HepG2 (cell line): ENCODE data around the gene PPIL6. TPM values are rescaled to one million over a fixed set of nuclear protein-coding genes. Genes with fewer than 3 reads are reported as not detected.

Source experiments
- ERF ChIP-seq: IDR thresholded peaks from 2 replicates; pipeline ENCODE4 v1.6.1; 2018; ENCODE audit warnings: missing biosample characterization, missing genetic modification reagents
- FOXK2 ChIP-seq: fragments of 450-650 bp; IDR thresholded peaks from 2 replicates; pipeline ENCODE4 v1.6.1; 2016
- MEIS1 ChIP-seq: sonication (generic); formaldehyde crosslinking; IDR thresholded peaks from 2 replicates; pipeline ENCODE4 v1.9.0; 2021; ENCODE audit warnings: mild to moderate bottlenecking, missing genetic modification reagents, moderate library complexity, borderline replicate concordance
- NAIF1 ChIP-seq: sonication (generic); formaldehyde crosslinking; IDR thresholded peaks from 2 replicates; pipeline ENCODE4 v1.5.0; 2020; ENCODE audit warnings: mild to moderate bottlenecking, missing genetic modification reagents, borderline replicate concordance
- PAWR ChIP-seq: sonication (generic); formaldehyde crosslinking; IDR thresholded peaks from 2 replicates; pipeline ENCODE4 v1.4.0; 2020; ENCODE audit warnings: missing genetic modification reagents, mild to moderate bottlenecking, borderline replicate concordance
- SMAD3 ChIP-seq: sonication (generic); formaldehyde crosslinking; IDR thresholded peaks from 2 replicates; pipeline ENCODE4 v1.4.0; 2020; ENCODE audit warnings: missing genetic modification reagents
- TBX3 ChIP-seq: fragments of 450-650 bp; IDR thresholded peaks from 2 replicates; pipeline ENCODE4 v1.6.1; 2017; ENCODE audit warnings: antibody characterized with exemption, mild to moderate bottlenecking, inconsistent platforms, borderline replicate concordance
- THAP11 ChIP-seq: IDR thresholded peaks from 2 replicates; pipeline ENCODE4 v1.6.1; 2016; ENCODE audit warnings: missing biosample characterization, missing genetic modification reagents
- TOE1 ChIP-seq: sonication (generic); formaldehyde crosslinking; IDR thresholded peaks from 2 replicates; pipeline ENCODE4 v1.4.0; 2020; ENCODE audit warnings: mild to moderate bottlenecking, missing genetic modification reagents
- U2AF2 ChIP-seq: fragments of 200-400 bp; formaldehyde crosslinking; IDR thresholded peaks from 2 replicates; pipeline ENCODE4 v1.6.1; 2017; ENCODE audit warnings: low read depth, mild to moderate bottlenecking, low read length
- ZSCAN9 ChIP-seq: IDR thresholded peaks from 2 replicates; pipeline ENCODE4 v1.6.1; 2016; ENCODE audit warnings: borderline replicate concordance
- polyA plus RNA-seq, 8 experiments: library from polyadenylated mRNA; depleted of rRNA in 3 of 8; stranded (reverse) in 7 of 8; unstranded in 1 of 8; fragments of >200 nt; fragmentation: Illumina TruSeq in 4 of 8; extraction: Trizol in 4 of 8; gene quantifications; 2 replicates each; pipeline versions ENCODE4 v1.2.1 to v1.2.3, GENCODE V29; 2011 to 2016; ENCODE audit warnings: low read depth in 4 of 8, missing spikeins in 1 of 8, mixed read lengths in 1 of 8; ENCODE audit not compliant: insufficient read depth in 1 of 8
- total RNA-seq, 5 experiments: library from RNA; depleted of rRNA; stranded (reverse); fragments of >200 nt; fragmentation: Illumina TruSeq; extraction: Trizol; gene quantifications; 2 replicates each; pipeline ENCODE4 v1.2.3, GENCODE V29; 2016; ENCODE audit warnings: low read depth in 1 of 5
- TF ChIP-seq, protein P1 (sequence below): sonication (generic); formaldehyde crosslinking; IDR thresholded peaks from 2 replicates; pipeline ENCODE4 v1.8.1; 2023; ENCODE audit warnings: mild to moderate bottlenecking, missing genetic modification reagents, borderline replicate concordance
- TF ChIP-seq, protein P2 (sequence below): sonication (generic); formaldehyde crosslinking; IDR thresholded peaks from 2 replicates; pipeline ENCODE4 v1.5.1; 2020; ENCODE audit warnings: mild to moderate bottlenecking, missing genetic modification reagents, moderate library complexity
- TF ChIP-seq, protein P3 (sequence below): sonication (generic); formaldehyde crosslinking; IDR thresholded peaks from 2 replicates; pipeline ENCODE4 v1.5.1; 2020; ENCODE audit warnings: mild to moderate bottlenecking, missing genetic modification reagents, moderate library complexity
- TF ChIP-seq, protein P4 (sequence below): sonication (generic); formaldehyde crosslinking; IDR thresholded peaks from 2 replicates; pipeline ENCODE4 v1.4.0; 2020; ENCODE audit warnings: missing genetic modification reagents, borderline replicate concordance
- TF ChIP-seq, protein P5 (sequence below): sonication (generic); formaldehyde crosslinking; IDR thresholded peaks from 2 replicates; pipeline ENCODE4 v1.5.0; 2020; ENCODE audit warnings: missing genetic modification reagents

The PPIL6 gene
- total and polyA plus RNA-seq, 2 of the 13 experiments (the other 11 are each of a cell fraction or from before 2014, with no cell fraction given) = 0.22 to 0.46 TPM

DNA sequence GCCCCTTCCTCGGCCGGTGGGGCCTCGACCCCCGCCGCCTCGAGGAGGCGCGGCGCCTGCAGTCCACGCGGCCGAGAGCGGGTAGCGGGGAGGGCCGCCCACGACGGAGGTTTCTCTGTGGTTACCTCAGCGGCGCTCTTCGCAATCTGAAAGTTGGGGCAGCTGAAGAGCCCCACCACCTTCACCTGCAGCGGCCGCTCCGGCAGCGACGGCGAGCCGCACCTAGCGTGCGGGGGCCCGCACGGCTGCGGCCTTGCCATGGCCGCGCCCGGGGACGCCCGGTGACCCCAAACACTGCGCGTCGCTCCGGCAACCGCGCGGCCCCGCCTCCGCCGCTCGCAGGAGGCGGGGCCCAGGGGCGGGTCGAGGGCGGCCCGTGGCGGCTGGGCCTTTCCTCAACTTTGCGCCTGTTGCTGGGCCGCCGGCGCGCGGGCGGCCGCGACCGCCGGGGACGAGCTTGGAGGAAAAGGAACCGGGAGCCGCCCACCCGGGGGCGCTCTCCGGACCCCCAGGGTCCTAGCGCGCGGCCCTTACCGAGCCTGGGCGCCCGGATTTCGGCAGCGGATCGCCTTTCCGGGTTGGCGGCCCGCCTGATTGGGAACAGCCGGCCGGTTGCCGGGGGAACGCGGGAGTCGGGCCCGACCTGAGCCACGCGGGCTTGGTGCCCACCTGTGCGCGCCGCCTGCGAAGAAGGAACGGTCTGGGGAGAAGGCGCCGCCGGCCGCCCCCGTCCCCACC is at the start of gene PPIL6, which contains the start of gene SMPD2 (continued):
- TF ChIP-seq, protein P1, sequence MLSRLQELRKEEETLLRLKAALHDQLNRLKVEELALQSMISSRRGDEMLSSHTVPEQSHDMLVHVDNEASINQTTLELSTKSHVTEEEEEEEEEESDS = no peak
- 0 out of 2 replicates have a peak, but pooled peaks have one; percentile 3 for TF ChIP-seq NAIF1 (CRISPR knock-in tag)
- TF ChIP-seq FOXK2 = no peak
- TF ChIP-seq, protein P2, sequence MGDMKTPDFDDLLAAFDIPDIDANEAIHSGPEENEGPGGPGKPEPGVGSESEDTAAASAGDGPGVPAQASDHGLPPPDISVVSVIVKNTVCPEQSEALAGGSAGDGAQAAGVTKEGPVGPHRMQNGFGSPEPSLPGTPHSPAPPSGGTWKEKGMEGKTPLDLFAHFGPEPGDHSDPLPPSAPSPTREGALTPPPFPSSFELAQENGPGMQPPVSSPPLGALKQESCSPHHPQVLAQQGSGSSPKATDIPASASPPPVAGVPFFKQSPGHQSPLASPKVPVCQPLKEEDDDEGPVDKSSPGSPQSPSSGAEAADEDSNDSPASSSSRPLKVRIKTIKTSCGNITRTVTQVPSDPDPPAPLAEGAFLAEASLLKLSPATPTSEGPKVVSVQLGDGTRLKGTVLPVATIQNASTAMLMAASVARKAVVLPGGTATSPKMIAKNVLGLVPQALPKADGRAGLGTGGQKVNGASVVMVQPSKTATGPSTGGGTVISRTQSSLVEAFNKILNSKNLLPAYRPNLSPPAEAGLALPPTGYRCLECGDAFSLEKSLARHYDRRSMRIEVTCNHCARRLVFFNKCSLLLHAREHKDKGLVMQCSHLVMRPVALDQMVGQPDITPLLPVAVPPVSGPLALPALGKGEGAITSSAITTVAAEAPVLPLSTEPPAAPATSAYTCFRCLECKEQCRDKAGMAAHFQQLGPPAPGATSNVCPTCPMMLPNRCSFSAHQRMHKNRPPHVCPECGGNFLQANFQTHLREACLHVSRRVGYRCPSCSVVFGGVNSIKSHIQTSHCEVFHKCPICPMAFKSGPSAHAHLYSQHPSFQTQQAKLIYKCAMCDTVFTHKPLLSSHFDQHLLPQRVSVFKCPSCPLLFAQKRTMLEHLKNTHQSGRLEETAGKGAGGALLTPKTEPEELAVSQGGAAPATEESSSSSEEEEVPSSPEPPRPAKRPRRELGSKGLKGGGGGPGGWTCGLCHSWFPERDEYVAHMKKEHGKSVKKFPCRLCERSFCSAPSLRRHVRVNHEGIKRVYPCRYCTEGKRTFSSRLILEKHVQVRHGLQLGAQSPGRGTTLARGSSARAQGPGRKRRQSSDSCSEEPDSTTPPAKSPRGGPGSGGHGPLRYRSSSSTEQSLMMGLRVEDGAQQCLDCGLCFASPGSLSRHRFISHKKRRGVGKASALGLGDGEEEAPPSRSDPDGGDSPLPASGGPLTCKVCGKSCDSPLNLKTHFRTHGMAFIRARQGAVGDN (CRISPR knock-in tag) = peak; percentile 93
- no peak; the same call in 1 of the 2 replicates for TF ChIP-seq MEIS1
- TF ChIP-seq, protein P3, sequence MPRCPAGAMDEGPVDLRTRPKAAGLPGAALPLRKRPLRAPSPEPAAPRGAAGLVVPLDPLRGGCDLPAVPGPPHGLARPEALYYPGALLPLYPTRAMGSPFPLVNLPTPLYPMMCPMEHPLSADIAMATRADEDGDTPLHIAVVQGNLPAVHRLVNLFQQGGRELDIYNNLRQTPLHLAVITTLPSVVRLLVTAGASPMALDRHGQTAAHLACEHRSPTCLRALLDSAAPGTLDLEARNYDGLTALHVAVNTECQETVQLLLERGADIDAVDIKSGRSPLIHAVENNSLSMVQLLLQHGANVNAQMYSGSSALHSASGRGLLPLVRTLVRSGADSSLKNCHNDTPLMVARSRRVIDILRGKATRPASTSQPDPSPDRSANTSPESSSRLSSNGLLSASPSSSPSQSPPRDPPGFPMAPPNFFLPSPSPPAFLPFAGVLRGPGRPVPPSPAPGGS (CRISPR knock-in tag) = no peak
- TF ChIP-seq THAP11 (CRISPR knock-in tag) = peak; percentile 60
- TF ChIP-seq TOE1 (CRISPR knock-in tag) = no peak
- 0 out of 2 replicates have a peak, but pooled peaks have one; percentile 34 for TF ChIP-seq SMAD3 (CRISPR knock-in tag)
- TF ChIP-seq, protein P4, sequence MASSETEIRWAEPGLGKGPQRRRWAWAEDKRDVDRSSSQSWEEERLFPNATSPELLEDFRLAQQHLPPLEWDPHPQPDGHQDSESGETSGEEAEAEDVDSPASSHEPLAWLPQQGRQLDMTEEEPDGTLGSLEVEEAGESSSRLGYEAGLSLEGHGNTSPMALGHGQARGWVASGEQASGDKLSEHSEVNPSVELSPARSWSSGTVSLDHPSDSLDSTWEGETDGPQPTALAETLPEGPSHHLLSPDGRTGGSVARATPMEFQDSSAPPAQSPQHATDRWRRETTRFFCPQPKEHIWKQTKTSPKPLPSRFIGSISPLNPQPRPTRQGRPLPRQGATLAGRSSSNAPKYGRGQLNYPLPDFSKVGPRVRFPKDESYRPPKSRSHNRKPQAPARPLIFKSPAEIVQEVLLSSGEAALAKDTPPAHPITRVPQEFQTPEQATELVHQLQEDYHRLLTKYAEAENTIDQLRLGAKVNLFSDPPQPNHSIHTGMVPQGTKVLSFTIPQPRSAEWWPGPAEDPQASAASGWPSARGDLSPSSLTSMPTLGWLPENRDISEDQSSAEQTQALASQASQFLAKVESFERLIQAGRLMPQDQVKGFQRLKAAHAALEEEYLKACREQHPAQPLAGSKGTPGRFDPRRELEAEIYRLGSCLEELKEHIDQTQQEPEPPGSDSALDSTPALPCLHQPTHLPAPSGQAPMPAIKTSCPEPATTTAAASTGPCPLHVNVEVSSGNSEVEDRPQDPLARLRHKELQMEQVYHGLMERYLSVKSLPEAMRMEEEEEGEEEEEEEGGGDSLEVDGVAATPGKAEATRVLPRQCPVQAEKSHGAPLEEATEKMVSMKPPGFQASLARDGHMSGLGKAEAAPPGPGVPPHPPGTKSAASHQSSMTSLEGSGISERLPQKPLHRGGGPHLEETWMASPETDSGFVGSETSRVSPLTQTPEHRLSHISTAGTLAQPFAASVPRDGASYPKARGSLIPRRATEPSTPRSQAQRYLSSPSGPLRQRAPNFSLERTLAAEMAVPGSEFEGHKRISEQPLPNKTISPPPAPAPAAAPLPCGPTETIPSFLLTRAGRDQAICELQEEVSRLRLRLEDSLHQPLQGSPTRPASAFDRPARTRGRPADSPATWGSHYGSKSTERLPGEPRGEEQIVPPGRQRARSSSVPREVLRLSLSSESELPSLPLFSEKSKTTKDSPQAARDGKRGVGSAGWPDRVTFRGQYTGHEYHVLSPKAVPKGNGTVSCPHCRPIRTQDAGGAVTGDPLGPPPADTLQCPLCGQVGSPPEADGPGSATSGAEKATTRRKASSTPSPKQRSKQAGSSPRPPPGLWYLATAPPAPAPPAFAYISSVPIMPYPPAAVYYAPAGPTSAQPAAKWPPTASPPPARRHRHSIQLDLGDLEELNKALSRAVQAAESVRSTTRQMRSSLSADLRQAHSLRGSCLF (CRISPR knock-in tag) = no peak
- 0 out of 2 replicates have a peak, but pooled peaks have one; percentile 5 for TF ChIP-seq ZSCAN9 (CRISPR knock-in tag)
- TF ChIP-seq ERF (CRISPR knock-in tag) = 0 out of 2 replicates have a peak, but pooled peaks have one; percentile 38
- TF ChIP-seq TBX3 = no peak
- 0 out of 2 replicates have a peak, but pooled peaks have one; percentile 60 for TF ChIP-seq U2AF2
- TF ChIP-seq PAWR = no peak
- TF ChIP-seq, protein P5, sequence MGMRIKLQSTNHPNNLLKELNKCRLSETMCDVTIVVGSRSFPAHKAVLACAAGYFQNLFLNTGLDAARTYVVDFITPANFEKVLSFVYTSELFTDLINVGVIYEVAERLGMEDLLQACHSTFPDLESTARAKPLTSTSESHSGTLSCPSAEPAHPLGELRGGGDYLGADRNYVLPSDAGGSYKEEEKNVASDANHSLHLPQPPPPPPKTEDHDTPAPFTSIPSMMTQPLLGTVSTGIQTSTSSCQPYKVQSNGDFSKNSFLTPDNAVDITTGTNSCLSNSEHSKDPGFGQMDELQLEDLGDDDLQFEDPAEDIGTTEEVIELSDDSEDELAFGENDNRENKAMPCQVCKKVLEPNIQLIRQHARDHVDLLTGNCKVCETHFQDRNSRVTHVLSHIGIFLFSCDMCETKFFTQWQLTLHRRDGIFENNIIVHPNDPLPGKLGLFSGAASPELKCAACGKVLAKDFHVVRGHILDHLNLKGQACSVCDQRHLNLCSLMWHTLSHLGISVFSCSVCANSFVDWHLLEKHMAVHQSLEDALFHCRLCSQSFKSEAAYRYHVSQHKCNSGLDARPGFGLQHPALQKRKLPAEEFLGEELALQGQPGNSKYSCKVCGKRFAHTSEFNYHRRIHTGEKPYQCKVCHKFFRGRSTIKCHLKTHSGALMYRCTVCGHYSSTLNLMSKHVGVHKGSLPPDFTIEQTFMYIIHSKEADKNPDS = peak; percentile 39; the same call in 1 of the 2 replicates
